ENCODE results near the gene CHMP5.

The CHMP5 gene

GRCh38 chr9:33320230-33320567 lies 55.4 kb downstream of the CHMP5 start:
- DNase-seq: no peak

DNA sequence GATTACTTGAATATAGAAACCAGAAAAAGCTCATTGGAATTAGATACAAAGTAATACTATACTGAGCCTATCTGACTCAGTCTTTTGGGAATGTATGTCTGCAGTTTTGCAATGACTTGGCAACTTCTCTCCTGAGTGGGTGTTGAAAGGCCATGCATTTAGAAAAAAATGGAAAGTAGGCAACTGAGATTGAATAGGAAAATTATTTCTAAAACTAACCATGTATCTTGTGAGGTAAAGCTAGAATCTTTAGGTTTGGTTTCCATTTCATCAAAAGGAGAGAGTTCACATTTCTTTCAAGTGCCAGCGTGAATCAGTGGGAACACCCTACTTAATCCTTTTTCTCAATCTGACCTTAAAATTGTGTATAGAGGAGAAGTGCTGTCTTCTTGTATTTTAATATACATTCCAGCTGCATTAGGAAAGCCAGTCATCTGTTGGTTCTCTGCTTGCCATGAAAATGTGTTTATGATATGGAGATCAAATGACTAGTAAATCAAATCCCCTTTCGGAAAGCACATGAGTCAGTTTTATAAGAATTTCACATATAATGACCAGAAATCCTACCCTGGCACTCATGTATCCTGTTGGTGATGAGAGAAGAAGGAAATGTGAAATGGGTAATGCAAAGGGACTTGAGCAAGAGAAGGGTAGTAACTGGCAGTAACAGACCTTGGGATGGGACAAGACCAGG lies 55.9 kb downstream of the CHMP5 start:
- no peak for DNase-seq

- no peak for DNase-seq
Observed at GRCh38 chr9:33329117-33329563, 64.3 kb downstream of the CHMP5 start.

- DNase-seq: no peak
Observed at GRCh38 chr9:33329979-33330378, 65.1 kb downstream of the CHMP5 start.

GRCh38 chr9:33331377-33331891 lies 66.6 kb downstream of the CHMP5 start:
- DNase-seq: no peak
